Heart left ventricle (tissue), 13 donors: ENCODE results near the gene NFIB.

Source experiments
- CTCF ChIP-seq, 12 donors: fragments of 200-600 bp; sonication (generic) in 4 of 12; IDR thresholded peaks; one replicate each; pipeline versions ENCODE4 v1.5.0 to v1.8.0; 2018 to 2022; ENCODE audit warnings: antibody characterized with exemption in 12 of 12, mild to moderate bottlenecking in 5 of 12
- POLR2A ChIP-seq, 2 donors: fragments of 450-650 bp; IDR thresholded peaks; one replicate each; pipeline ENCODE4 v1.6.1; 2017; ENCODE audit warnings: antibody characterized with exemption in 2 of 2, mild to moderate bottlenecking in 2 of 2, moderate library complexity in 2 of 2
- donor health status: ischemic (EF 13 %, LVEDD 7.1; RV severe dilation, severe dysfunction).
- donor health status: DM: no; HTN: yes; CAD: no.
- donor health status: DM: no; HTN: no; CAD: no.
- donor health status: ischemic (EF 25% LVEDD 6.9; RV normal size, moderate dysfunction).
- donor health status: ischemic (EF 25% LVEDD 5.7; RV mildly dilated, moderate dysfunction).
- donor health status: ischemic (EF 35%, LVEDD 5.7; RV mildly dilated, moderate dysfunction).
- donor health status: nonischemic (EF 11% LVEDD 7.7; RV severe dilation, severe dysfunction).
- donor health status: DM: yes; HTN: yes; CAD: no.
- donor health status: PGD.
- donor health status: ischemic (EF 29% LVEDD 5.4; RV normal size, mild dysfunction).
- donor health status: nonischemic (EF 23%, LVEDD 6.1; RV moderate dilation, normal function).

GRCh38 chr9:14343261-14344031 is 29.5 kb upstream of the NFIB start:
- no peak for TF ChIP-seq CTCF (IDR thresholded peaks at IDR 0.05)
- no peak for TF ChIP-seq POLR2A (IDR thresholded peaks at IDR 0.05)
